Activated naive CD4-positive, alpha-beta T cell treated with anti-CD3 and anti-CD28 coated beads for 36 hours (primary cell): Measurements from ENCODE around the gene NAXD. TPM values are rescaled to one million over a fixed set of nuclear protein-coding genes. Genes with fewer than 3 reads are reported as not detected.
"Not testable (repeated sequence)": the region's sequence is repeated elsewhere in the genome, so short reads cannot be mapped to it uniquely, and the experiment has no call there.

ENCODE experiments used
- CTCF ChIA-PET: fragments of 350-600 bp; sonication (Branson Sonifier 250); formaldehyde crosslinking; loops from one replicate; lab custom pipeline; 2021; ENCODE audit warnings: antibody characterized with exemption; lab: Charles Lee
- DNase-seq: peaks from one replicate; pipeline ENCODE4 v3.0.0-alpha.2; 2020
- H3K27ac Mint-ChIP-seq: one replicate; pipeline ENCODE4 v1.8.0; 2021; ENCODE audit warnings: mild to moderate bottlenecking, mixed read lengths
- H3K27me3 Mint-ChIP-seq: one replicate; pipeline ENCODE4 v1.8.0; 2021; ENCODE audit warnings: low read depth, mixed read lengths
- H3K36me3 Mint-ChIP-seq: one replicate; pipeline ENCODE4 v1.8.0; 2021; ENCODE audit warnings: low read depth, mixed read lengths
- H3K4me1 Mint-ChIP-seq: one replicate; pipeline ENCODE4 v1.8.0; 2021; ENCODE audit warnings: low read depth, mixed read lengths
- H3K4me3 Mint-ChIP-seq: one replicate; pipeline ENCODE4 v1.8.0; 2021; ENCODE audit warnings: mild to moderate bottlenecking, moderate library complexity, mixed read lengths
- H3K9me3 Mint-ChIP-seq: one replicate; pipeline ENCODE4 v1.8.0; 2021; ENCODE audit warnings: mixed read lengths
- intact Hi-C: fragments of 100-400 bp; cut with micrococcal nuclease; formaldehyde crosslinking; loops from one replicate; pipeline ENCODE4 v1.15.1; 2023
- total RNA-seq, 2 experiments: library from RNA; stranded (reverse); gene quantifications; one replicate each; pipeline ENCODE4 v1.2.3, GENCODE V29; 2021

NAXD gene
- total RNA-seq, 2 experiments from 2014 or later = 20.8 to 23.3 TPM

DNA sequence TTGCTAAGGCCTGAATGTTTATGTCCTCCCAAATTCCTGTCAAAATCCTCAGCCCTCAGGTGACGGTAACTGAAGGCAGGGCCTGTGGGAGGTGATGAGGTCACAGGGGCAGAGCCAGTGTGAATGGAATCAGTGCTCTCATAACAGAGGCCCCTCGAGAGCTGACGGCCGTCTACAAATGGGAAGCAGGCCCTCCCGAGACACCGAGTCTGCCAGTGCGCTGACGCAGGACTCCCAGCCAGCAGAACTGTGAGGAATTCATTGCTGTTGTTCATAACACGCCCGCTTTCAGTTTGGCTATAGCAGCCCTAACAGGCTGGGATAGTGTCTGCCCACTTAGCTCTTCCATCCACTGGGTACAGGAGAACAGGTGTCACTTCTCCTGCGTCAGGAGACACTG is 49.3 kb downstream of the NAXD start:
- no peak for DNase-seq
- no peak overlapping the region for H3K4me3 Mint-ChIP-seq
- peaks cover 10% of the 10 kb centered on the region for H3K4me1 Mint-ChIP-seq
- H3K27me3 Mint-ChIP-seq = no peaks in the 10 kb centered on the region
- intact Hi-C loops = no loop called here
- peaks cover 7% of the 10 kb centered on the region for H3K9me3 Mint-ChIP-seq
- H3K27ac Mint-ChIP-seq = no peak overlapping the region
- CTCF ChIA-PET = no interaction called here
- H3K36me3 Mint-ChIP-seq = peaks cover 63% of the 10 kb centered on the region

DNA sequence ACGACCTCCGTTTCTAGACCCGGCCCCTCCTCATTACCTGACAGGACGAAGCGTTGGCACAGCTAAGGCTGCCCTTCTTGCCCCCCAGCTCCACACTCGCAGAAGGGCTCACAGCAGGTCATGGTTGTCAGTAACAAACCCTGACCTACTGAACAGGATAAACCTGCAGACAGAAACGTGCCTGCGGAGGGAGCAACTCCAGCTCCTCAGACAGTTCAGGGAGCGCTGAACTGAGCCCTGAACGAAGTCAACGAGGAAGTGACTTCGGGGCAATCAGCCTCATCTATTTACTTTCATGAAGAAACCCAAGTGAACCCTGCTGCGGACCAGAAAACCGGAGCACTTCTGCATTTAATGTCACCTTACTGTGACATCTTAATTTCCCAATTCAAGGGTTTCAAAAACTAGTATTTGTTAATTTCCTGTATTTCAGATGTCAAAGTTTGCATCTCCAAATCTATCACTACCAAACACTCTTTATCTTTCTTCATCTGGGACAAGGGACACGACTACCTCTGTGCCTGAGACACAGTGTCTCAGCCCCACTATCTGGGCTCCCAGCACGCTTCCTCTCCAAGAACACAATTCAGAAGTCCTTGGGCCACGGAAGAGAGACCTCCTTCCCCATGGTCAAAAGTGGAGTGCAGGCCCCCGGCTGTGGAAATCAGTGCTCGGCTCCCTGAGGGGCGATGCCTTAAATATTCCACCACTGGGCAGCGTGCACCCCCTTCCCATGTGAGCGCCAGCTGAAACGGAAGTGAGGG is 50.3 kb downstream of the NAXD start:
- DNase-seq = no peak
- peaks cover 63% of the 10 kb centered on the region for H3K36me3 Mint-ChIP-seq
- H3K9me3 Mint-ChIP-seq = peaks cover 7% of the 10 kb centered on the region
- CTCF ChIA-PET = no interaction called here
- no peaks in the 10 kb centered on the region for H3K27me3 Mint-ChIP-seq
- H3K4me1 Mint-ChIP-seq = peaks cover 5% of the 10 kb centered on the region
- H3K27ac Mint-ChIP-seq = no peak overlapping the region
- H3K4me3 Mint-ChIP-seq = no peak overlapping the region
- intact Hi-C loops = no loop called here

DNA sequence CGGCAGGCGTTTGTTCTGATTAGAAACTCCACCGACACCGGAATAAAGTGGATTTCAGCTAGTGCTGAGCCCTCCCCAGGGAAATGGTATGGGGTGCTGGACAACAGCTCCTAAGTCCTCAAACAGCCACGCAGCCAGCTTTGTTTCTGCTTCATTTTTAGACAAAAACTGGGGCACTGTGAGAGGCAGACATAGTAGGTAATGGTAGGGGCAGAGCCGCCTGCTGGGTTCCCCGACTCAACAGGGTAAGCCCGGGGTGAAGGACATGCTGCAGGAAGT is 50.8 kb downstream of the NAXD start:
- CTCF ChIA-PET = interaction anchor here (1.2 to 1.3 kb wide), 2 partner anchors 15 to 210 kb away, joined by 4 read pairs; no protein-coding TSS in a partner anchor
- Mint-ChIP-seq H3K36me3 (peaks cover 65% of the 10 kb centered on the region), H3K27me3 (no peaks in the 10 kb centered on the region), H3K27ac (no peak overlapping the region), H3K9me3 (peaks cover 6% of the 10 kb centered on the region), H3K4me1 (peaks cover 5% of the 10 kb centered on the region), H3K4me3 (no peak overlapping the region)
- DNase-seq = no peak
- intact Hi-C loops = no loop called here

DNA sequence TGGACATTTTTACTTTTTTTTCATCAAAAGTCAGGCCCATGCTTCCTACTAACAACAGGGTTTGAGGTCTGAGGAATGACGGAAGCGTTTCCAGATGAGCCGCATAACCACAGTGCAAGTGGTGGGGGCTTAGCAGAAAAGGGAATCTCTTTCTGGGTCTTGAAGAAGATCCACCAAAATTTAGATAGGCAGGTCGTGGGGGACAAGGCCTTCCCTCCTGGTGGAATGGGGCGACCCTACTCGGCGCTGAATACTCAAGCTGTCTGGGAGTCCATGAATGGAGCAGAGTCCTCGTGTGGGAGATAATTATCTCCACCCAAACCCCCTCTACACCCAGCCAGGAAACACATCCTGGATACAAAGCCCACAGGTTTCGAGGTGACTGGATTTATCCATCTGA is 53.7 kb downstream of the NAXD start:
- CTCF ChIA-PET = no interaction called here
- Mint-ChIP-seq H3K4me3 (no peak overlapping the region), H3K27ac (no peak overlapping the region), H3K27me3 (no peaks in the 10 kb centered on the region), H3K36me3 (peaks cover 52% of the 10 kb centered on the region), H3K4me1 (peaks cover 24% of the 10 kb centered on the region), H3K9me3 (no peaks in the 10 kb centered on the region)
- intact Hi-C loops = no loop called here
- DNase-seq = no peak

DNA sequence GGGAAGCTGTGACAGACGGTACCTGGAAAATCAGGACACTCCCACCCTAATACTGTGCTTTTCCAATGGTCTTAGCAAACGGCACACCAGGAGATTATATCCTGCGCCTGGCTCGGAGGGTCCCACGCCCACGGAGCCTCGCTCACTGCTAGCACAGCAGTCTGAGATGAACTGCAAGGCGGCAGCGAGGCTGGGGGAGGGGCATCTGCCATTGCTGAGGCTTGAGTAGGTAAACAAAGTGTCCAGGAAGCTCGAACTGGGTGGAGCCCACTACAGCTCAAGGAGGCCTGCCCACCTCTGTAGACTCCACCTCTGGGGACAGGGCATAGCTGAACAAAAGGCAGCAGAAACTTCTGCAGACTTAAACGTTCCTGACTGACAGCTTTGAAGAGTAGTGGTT is 54.5 kb downstream of the NAXD start:
- H3K27me3 Mint-ChIP-seq, intact Hi-C loops, DNase-seq, CTCF ChIA-PET, H3K27ac Mint-ChIP-seq, H3K4me3 Mint-ChIP-seq, H3K9me3 Mint-ChIP-seq: not testable (repeated sequence)
- Mint-ChIP-seq H3K36me3 (peaks cover 59% of the 10 kb centered on the region), H3K4me1 (peaks cover 29% of the 10 kb centered on the region)

DNA sequence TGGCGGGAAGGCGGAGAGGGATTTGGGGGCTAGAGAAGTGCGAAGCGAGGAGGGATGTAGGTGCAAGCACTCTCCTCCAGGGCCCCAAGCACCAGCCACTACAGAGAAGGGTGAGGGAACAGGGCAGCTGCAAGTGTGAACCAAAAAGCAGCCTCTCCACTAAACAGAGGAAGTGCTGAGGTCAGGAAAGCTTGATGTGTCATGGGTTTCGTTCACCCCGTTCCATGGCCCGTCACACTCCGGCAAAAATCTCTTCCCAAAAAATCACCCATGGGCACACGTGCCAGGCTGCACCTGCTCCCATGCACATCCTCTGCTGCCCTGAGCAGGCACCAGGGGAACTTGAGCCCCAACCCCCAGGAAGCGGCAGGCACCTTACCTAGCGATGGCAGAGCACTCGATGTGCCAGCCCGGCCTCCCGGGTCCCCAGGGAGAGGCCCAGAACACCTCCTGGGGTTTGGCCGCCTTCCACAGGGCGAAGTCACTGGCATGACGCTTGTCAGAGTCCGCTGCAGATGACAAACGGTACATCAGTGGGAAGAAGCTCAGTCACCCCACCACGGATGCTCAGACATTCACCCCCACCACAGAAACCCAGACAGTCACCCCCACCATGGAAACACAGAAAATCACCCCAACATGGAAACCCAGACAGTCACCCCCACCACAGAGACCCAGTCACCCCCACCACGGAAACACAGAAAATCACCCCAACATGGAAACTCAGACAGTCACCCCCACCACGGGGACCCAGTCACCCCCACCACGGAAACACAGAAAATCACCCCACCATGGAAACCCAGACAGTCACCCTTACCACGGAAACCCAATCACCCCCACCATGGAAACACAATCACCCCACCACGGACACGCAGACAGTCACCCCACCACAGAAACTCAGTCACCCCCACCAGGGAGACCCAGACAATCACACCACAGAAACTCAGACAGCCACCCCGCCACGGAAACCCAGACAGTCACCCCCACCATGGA is 61.5 kb downstream of the NAXD start:
- intact Hi-C loops = no loop called here
- H3K4me3 Mint-ChIP-seq = no peak overlapping the region
- H3K27ac Mint-ChIP-seq = no peak overlapping the region
- peaks cover 22% of the 10 kb centered on the region for H3K4me1 Mint-ChIP-seq
- H3K36me3 Mint-ChIP-seq = peaks cover 56% of the 10 kb centered on the region
- peaks cover 2% of the 10 kb centered on the region for H3K9me3 Mint-ChIP-seq
- DNase-seq = no peak
- CTCF ChIA-PET = no interaction called here
- H3K27me3 Mint-ChIP-seq = no peaks in the 10 kb centered on the region

DNA sequence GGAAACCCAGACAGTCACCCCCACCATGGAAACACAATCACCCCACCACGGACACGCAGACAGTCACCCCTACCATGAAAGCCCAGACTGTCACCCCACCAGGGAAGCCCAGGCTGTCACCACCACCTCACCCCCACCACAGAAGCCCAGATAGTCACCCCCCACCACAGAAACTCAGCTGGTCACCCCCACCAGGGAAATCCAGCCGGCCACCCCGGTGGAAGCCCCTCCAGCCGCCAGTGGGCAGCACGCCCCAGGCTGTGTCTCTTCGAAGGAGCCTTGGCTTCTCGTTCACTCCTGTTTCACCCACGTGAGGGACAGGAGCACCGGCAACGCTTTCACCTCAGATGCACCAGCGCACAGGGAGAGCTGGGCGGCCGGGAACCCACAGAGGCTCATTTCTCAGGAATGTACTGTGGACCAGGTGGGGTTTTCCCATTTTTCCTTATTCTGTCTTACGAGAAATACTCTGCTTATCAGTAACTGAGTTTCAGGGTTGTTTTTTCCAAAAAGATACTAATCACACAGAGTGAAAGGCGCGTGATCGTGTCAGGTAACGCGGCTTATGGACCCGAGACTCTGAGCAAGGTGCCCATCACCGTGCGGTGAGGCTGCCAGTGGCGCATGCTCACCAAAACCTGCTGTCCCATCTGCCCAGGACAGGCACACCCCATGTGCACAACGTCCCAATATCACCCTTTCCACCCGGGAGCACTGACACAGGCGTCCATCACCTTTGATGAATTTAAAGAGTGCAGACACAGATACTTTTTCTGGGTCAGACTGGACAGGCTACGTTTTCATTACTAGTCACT is 62.6 kb downstream of the NAXD start:
- Mint-ChIP-seq H3K4me1 (peaks cover 13% of the 10 kb centered on the region), H3K36me3 (peaks cover 55% of the 10 kb centered on the region), H3K27me3 (no peaks in the 10 kb centered on the region), H3K4me3 (no peak overlapping the region), H3K27ac (no peak overlapping the region), H3K9me3 (peaks cover 2% of the 10 kb centered on the region)
- CTCF ChIA-PET = no interaction called here
- DNase-seq = no peak
- intact Hi-C loops = no loop called here

DNA sequence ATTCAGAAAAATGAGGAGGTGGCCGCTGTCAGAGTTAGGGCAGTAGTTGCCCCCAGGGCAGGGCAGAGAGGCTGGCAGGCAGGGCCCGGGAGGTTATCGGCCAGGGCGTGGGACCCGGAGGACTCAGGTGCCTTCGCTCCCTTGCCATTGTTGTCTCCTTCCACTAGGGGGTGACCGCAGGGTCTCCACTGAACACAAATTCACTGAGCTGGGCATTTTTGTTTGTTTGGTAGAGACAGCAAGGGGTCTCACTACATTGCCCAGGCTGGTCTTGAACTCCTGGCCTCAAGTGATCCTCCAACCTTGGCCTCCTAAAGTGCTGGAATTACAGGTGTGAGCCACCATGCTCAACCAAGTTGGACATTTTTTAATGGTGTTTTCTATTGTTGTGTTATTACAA is 65.5 kb downstream of the NAXD start:
- Mint-ChIP-seq H3K36me3 (peaks cover 44% of the 10 kb centered on the region), H3K4me3 (no peak overlapping the region)
- DNase-seq = peak; percentile 8

DNA sequence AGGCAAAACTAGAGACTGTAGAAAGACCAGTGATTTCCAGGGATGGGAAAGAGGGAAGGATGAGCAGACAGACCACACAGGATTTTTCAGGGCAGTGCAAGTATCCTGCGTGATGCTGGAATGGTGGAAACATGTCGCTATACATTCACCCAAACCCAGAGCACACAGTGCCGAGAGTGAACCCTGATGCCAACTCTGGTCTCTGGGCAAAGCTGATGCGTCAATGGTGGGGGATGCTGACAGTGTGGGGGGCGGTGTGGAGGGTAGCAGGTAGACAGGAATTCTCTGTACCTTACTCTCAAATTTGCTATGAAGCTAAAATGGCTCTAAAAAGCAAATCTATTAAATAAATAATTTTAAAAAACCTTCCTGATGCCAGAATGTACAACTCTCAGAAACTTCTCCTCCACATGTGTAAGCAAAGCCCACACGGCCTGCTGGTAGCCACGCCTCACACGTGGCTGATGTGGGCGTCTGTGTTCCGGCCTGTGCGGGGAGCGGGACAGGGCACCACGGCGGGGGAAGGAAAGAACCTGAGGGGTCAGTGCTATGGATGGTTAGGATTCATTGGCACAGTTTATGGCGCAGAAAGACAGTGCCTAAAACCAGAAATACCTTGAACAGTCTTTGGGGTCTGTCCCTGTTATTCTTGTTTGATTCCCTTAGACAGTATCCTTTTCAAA is 66.7 kb downstream of the NAXD start:
- Mint-ChIP-seq H3K36me3 (peaks cover 36% of the 10 kb centered on the region), H3K9me3 (no peaks in the 10 kb centered on the region), H3K27me3 (no peaks in the 10 kb centered on the region), H3K4me1 (no peaks in the 10 kb centered on the region), H3K27ac (no peak overlapping the region), H3K4me3 (no peak overlapping the region)
- intact Hi-C loops = no loop called here
- CTCF ChIA-PET = interaction anchor here (0.6 to 3.4 kb wide), 5 partner anchors 10 to 368 kb away, joined by 3 to 15 read pairs (median 4); no protein-coding TSS in a partner anchor
- no peak for DNase-seq

More for the DNA sequence above, 65.5 kb downstream of the NAXD start:
- H3K27me3 Mint-ChIP-seq = no peaks in the 10 kb centered on the region
- no peaks in the 10 kb centered on the region for H3K9me3 Mint-ChIP-seq
- no peaks in the 10 kb centered on the region for H3K4me1 Mint-ChIP-seq
- no peak overlapping the region for H3K27ac Mint-ChIP-seq
- intact Hi-C loops = no loop called here
- CTCF ChIA-PET = interaction anchor here (1.4 to 3.4 kb wide), 2 partner anchors 14 to 137 kb away, joined by 4 to 15 read pairs; no protein-coding TSS in a partner anchor

DNA sequence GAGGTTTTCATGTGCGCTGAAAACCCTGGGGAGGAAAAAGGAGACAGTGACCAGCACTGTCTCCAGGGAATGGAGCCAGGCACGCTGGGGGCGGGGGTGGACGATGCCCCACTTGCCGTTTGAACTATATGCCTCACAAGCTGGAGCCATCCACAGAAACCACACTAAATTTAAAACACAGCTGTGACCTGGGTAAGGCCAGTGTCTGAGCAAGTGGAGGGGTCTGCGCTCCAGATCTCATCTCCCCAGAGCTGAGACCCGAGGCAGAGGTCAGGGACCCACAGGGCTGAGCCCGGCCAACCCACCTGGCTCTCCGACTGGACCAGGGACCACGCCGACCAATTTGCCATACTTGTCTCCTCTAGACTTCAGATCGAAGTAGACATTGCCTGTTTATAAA is 67.4 kb downstream of the NAXD start:
- Mint-ChIP-seq H3K27ac (no peak overlapping the region), H3K9me3 (no peaks in the 10 kb centered on the region), H3K27me3 (no peaks in the 10 kb centered on the region), H3K4me3 (no peak overlapping the region), H3K36me3 (peaks cover 39% of the 10 kb centered on the region), H3K4me1 (no peaks in the 10 kb centered on the region)
- no peak for DNase-seq
- intact Hi-C loops = loop anchor here (1.0 kb wide), 2 partner anchors 34 to 137 kb away; no protein-coding TSS in a partner anchor
- CTCF ChIA-PET = interaction anchor here (0.7 to 3.4 kb wide), 5 partner anchors 21 to 137 kb away, joined by 3 to 15 read pairs (median 4); no protein-coding TSS in a partner anchor

DNA sequence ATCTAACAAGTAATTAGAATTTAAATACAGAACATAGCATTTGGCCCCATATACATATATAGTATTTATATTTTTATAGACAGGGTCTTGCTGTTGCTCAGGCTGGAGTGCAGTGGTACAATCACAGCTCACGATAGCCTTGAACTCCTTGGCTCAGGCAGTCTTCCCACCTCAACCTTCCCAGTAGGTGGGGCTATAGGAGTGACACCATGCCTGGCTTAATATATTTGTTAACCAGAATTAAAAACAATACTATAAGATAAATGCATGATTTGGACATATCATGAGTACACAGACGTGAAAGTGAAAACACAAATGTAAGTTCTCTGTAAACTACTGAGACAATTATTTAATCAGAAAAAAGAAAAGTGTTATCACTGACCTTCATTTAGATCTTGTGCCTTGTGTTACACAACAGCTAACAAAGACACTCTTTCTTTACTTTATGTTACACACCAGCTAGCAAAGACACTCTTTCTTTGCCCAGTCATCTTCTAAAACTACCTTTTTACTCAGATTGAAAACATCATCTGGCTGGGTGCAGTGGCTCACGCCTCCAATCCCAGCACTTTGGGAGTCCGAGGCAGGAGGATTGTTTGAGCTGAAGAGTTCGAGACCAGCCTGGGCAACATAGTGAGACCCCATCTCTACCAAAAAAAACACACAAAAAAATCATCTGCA is 68.0 kb downstream of the NAXD start:
- Mint-ChIP-seq H3K27me3 (no peaks in the 10 kb centered on the region), H3K36me3 (peaks cover 36% of the 10 kb centered on the region), H3K4me3 (no peak overlapping the region), H3K4me1 (no peaks in the 10 kb centered on the region), H3K27ac (no peak overlapping the region), H3K9me3 (no peaks in the 10 kb centered on the region)
- intact Hi-C loops = loop anchor here (1.0 kb wide), 2 partner anchors 33 to 136 kb away; no protein-coding TSS in a partner anchor
- DNase-seq = peak; percentile 49
- CTCF ChIA-PET = interaction anchor here (0.7 to 3.4 kb wide), 6 partner anchors 20 to 137 kb away, joined by 3 to 15 read pairs (median 4); no protein-coding TSS in a partner anchor
